HEK293 (cell line): ENCODE results near the gene BMERB1.

Experiments
- BCL11B ChIP-seq: fragments of 450-650 bp; formaldehyde crosslinking; IDR thresholded peaks from 2 replicates; pipeline ENCODE4 v1.5.1; 2016; ENCODE audit warnings: low read depth, missing biosample characterization, missing genetic modification characterization
- GLIS1 ChIP-seq: fragments of 450-650 bp; formaldehyde crosslinking; IDR thresholded peaks from 2 replicates; pipeline ENCODE4 v1.5.1; 2016; ENCODE audit warnings: missing biosample characterization, missing genetic modification characterization
- INSM2 ChIP-seq: fragments of 450-650 bp; formaldehyde crosslinking; IDR thresholded peaks from 2 replicates; pipeline ENCODE4 v1.5.1; 2016; ENCODE audit warnings: missing biosample characterization, missing genetic modification characterization
- OSR2 ChIP-seq: fragments of 450-650 bp; formaldehyde crosslinking; IDR thresholded peaks from 2 replicates; pipeline ENCODE4 v1.5.1; 2016; ENCODE audit warnings: missing biosample characterization, missing genetic modification characterization
- OVOL3 ChIP-seq: fragments of 450-650 bp; formaldehyde crosslinking; IDR thresholded peaks from 2 replicates; pipeline ENCODE4 v1.5.1; 2016; ENCODE audit warnings: missing biosample characterization, missing genetic modification characterization
- SP7 ChIP-seq: fragments of 450-650 bp; formaldehyde crosslinking; IDR thresholded peaks from 2 replicates; pipeline ENCODE4 v1.5.1; 2016; ENCODE audit warnings: missing biosample characterization, missing genetic modification characterization
- ZBTB17 ChIP-seq: fragments of 450-650 bp; formaldehyde crosslinking; IDR thresholded peaks from 2 replicates; pipeline ENCODE4 v1.5.1; 2016; ENCODE audit warnings: missing biosample characterization, missing genetic modification characterization
- ZBTB21 ChIP-seq: fragments of 450-650 bp; formaldehyde crosslinking; IDR thresholded peaks from 2 replicates; pipeline ENCODE4 v1.5.1; 2017; ENCODE audit warnings: missing biosample characterization, missing genetic modification characterization
- ZFP41 ChIP-seq: fragments of 450-650 bp; formaldehyde crosslinking; IDR thresholded peaks from 2 replicates; pipeline ENCODE4 v1.5.1; 2016; ENCODE audit warnings: missing biosample characterization, missing genetic modification characterization, borderline replicate concordance
- ZNF157 ChIP-seq: fragments of 450-650 bp; formaldehyde crosslinking; IDR thresholded peaks from 2 replicates; pipeline ENCODE4 v1.5.1; 2016; ENCODE audit warnings: missing biosample characterization, missing genetic modification characterization
- ZNF184 ChIP-seq: fragments of 450-650 bp; IDR thresholded peaks from 2 replicates; pipeline ENCODE4 v1.5.1; 2018; ENCODE audit warnings: missing biosample characterization, mild to moderate bottlenecking, missing genetic modification characterization
- ZNF2 ChIP-seq: fragments of 450-650 bp; formaldehyde crosslinking; IDR thresholded peaks from 2 replicates; pipeline ENCODE4 v1.5.1; 2016; ENCODE audit warnings: missing biosample characterization, missing genetic modification characterization
- ZNF202 ChIP-seq: fragments of 450-650 bp; formaldehyde crosslinking; IDR thresholded peaks from 2 replicates; pipeline ENCODE4 v1.5.1; 2016; ENCODE audit warnings: missing biosample characterization, missing genetic modification characterization, borderline replicate concordance
- ZNF211 ChIP-seq: fragments of 450-650 bp; formaldehyde crosslinking; IDR thresholded peaks from 2 replicates; pipeline ENCODE4 v1.5.1; 2016; ENCODE audit warnings: low read depth, missing biosample characterization, missing genetic modification characterization
- ZNF214 ChIP-seq: fragments of 450-650 bp; formaldehyde crosslinking; IDR thresholded peaks from 2 replicates; pipeline ENCODE4 v1.5.1; 2017; ENCODE audit warnings: missing biosample characterization, mild to moderate bottlenecking, missing genetic modification characterization, borderline replicate concordance
- ZNF394 ChIP-seq: fragments of 450-650 bp; formaldehyde crosslinking; IDR thresholded peaks from 2 replicates; pipeline ENCODE4 v1.5.1; 2016; ENCODE audit warnings: missing biosample characterization, missing genetic modification characterization, mild to moderate bottlenecking, moderate library complexity, borderline replicate concordance
- ZNF423 ChIP-seq: fragments of 450-650 bp; formaldehyde crosslinking; IDR thresholded peaks from 2 replicates; pipeline ENCODE4 v1.5.1; 2016; ENCODE audit warnings: missing biosample characterization, missing genetic modification characterization
- ZNF561 ChIP-seq: fragments of 450-650 bp; IDR thresholded peaks from 2 replicates; pipeline ENCODE4 v1.5.1; 2018; ENCODE audit warnings: missing biosample characterization, missing genetic modification characterization, borderline replicate concordance
- ZNF580 ChIP-seq: fragments of 450-650 bp; formaldehyde crosslinking; IDR thresholded peaks from 2 replicates; pipeline ENCODE4 v1.5.1; 2016; ENCODE audit warnings: missing biosample characterization, missing genetic modification characterization
- ZNF600 ChIP-seq: fragments of 450-650 bp; formaldehyde crosslinking; IDR thresholded peaks from 2 replicates; pipeline ENCODE4 v1.5.1; 2016; ENCODE audit warnings: missing biosample characterization, missing genetic modification characterization
- ZNF629 ChIP-seq: fragments of 450-650 bp; formaldehyde crosslinking; IDR thresholded peaks from 2 replicates; pipeline ENCODE4 v1.5.1; 2017; ENCODE audit warnings: missing biosample characterization, missing genetic modification characterization
- ZNF670 ChIP-seq: fragments of 450-650 bp; formaldehyde crosslinking; IDR thresholded peaks from 2 replicates; pipeline ENCODE4 v1.5.1; 2016; ENCODE audit warnings: missing biosample characterization, missing genetic modification characterization, low read depth
- TF ChIP-seq, protein P1 (sequence below): IDR thresholded peaks from 2 replicates; pipeline ENCODE4 v1.6.1; 2011; ENCODE audit warnings: mild to moderate bottlenecking, low read depth, low read length, borderline replicate concordance
- TF ChIP-seq, protein P2 (sequence below): fragments of 450-650 bp; formaldehyde crosslinking; IDR thresholded peaks from 2 replicates; pipeline ENCODE4 v1.5.1; 2017; ENCODE audit warnings: missing biosample characterization, missing genetic modification characterization
- TF ChIP-seq, protein P3 (sequence below): fragments of 450-650 bp; formaldehyde crosslinking; IDR thresholded peaks from 2 replicates; pipeline ENCODE4 v1.5.1; 2017; ENCODE audit warnings: missing biosample characterization, missing genetic modification characterization
- TF ChIP-seq, protein P4 (sequence below): fragments of 450-650 bp; IDR thresholded peaks from 2 replicates; pipeline ENCODE4 v1.5.1; 2018; ENCODE audit warnings: missing biosample characterization, missing genetic modification characterization
- TF ChIP-seq, protein P5 (sequence below): fragments of 450-650 bp; formaldehyde crosslinking; IDR thresholded peaks from 2 replicates; pipeline ENCODE4 v1.5.1; 2016; ENCODE audit warnings: missing biosample characterization, missing genetic modification characterization

The BMERB1 gene

DNA sequence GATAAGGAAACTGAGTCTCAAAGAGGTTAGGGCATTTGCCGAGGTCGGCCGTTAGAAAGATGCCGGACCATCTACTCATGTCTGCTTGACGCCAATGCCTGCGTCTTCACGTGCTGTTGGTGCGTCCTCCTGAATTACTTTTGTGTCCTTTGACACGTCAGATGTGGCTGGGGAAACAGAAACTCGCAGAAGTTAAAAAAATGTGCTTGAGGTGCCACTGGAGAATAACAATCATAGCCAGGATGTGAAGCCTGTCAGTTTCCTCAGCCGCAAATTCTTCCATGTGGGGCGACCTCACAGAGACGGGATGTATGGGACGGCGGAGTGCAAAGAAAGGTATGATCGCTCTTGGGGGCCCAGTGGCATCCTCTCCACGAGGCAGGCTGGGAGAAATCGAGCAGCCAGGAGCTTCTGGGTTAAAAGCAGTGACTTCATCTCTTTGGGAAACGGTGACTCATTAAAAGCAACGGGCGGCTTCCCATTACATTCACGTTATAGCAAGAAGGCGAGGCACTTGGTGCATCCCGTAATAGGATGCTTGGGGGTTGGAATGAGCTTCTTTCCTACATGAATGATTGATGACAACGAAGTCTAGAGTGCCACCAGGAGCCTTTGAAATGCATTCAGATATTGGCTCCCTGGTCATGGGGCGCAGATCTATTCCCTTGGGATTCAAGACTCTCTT is 67.8 kb downstream of the BMERB1 start (continued):
- peak; percentile 94 for TF ChIP-seq ZBTB17 (tag by site-specific recombination)
- TF ChIP-seq ZNF214, result no peak
- TF ChIP-seq OVOL3 (tag by site-specific recombination), result no peak
- TF ChIP-seq INSM2 (tag by site-specific recombination), result peak; percentile 88
- no peak for TF ChIP-seq ZNF211
- no peak for TF ChIP-seq ZNF157 (tag by site-specific recombination)
- TF ChIP-seq ZNF394, result peak; percentile 27; the same call in 1 of the 2 replicates
- TF ChIP-seq ZNF202 (tag by site-specific recombination), result no peak
- TF ChIP-seq ZNF670 (tag by site-specific recombination), result no peak
- TF ChIP-seq, protein P1, sequence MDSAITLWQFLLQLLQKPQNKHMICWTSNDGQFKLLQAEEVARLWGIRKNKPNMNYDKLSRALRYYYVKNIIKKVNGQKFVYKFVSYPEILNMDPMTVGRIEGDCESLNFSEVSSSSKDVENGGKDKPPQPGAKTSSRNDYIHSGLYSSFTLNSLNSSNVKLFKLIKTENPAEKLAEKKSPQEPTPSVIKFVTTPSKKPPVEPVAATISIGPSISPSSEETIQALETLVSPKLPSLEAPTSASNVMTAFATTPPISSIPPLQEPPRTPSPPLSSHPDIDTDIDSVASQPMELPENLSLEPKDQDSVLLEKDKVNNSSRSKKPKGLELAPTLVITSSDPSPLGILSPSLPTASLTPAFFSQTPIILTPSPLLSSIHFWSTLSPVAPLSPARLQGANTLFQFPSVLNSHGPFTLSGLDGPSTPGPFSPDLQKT, result no peak
- no peak for TF ChIP-seq ZNF580 (tag by site-specific recombination)
- no peak for TF ChIP-seq ZFP41 (tag by site-specific recombination)
- peak; percentile 94 for TF ChIP-seq SP7
- TF ChIP-seq ZNF600 (tag by site-specific recombination), result 0 out of 2 replicates have a peak, but pooled peaks have one; percentile 23
- peak; percentile 86 for TF ChIP-seq OSR2
- TF ChIP-seq ZNF423, result no peak
- TF ChIP-seq BCL11B (tag by site-specific recombination), result no peak
- TF ChIP-seq, protein P2, sequence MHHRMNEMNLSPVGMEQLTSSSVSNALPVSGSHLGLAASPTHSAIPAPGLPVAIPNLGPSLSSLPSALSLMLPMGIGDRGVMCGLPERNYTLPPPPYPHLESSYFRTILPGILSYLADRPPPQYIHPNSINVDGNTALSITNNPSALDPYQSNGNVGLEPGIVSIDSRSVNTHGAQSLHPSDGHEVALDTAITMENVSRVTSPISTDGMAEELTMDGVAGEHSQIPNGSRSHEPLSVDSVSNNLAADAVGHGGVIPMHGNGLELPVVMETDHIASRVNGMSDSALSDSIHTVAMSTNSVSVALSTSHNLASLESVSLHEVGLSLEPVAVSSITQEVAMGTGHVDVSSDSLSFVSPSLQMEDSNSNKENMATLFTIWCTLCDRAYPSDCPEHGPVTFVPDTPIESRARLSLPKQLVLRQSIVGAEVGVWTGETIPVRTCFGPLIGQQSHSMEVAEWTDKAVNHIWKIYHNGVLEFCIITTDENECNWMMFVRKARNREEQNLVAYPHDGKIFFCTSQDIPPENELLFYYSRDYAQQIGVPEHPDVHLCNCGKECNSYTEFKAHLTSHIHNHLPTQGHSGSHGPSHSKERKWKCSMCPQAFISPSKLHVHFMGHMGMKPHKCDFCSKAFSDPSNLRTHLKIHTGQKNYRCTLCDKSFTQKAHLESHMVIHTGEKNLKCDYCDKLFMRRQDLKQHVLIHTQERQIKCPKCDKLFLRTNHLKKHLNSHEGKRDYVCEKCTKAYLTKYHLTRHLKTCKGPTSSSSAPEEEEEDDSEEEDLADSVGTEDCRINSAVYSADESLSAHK (tag by site-specific recombination), result peak; percentile 74
- TF ChIP-seq ZNF561, result peak; percentile 79
- TF ChIP-seq ZNF629 (tag by site-specific recombination), result peak; percentile 95
- TF ChIP-seq ZNF184 (tag by site-specific recombination), result peak; percentile 70; the same call in 1 of the 2 replicates
- TF ChIP-seq, protein P3, sequence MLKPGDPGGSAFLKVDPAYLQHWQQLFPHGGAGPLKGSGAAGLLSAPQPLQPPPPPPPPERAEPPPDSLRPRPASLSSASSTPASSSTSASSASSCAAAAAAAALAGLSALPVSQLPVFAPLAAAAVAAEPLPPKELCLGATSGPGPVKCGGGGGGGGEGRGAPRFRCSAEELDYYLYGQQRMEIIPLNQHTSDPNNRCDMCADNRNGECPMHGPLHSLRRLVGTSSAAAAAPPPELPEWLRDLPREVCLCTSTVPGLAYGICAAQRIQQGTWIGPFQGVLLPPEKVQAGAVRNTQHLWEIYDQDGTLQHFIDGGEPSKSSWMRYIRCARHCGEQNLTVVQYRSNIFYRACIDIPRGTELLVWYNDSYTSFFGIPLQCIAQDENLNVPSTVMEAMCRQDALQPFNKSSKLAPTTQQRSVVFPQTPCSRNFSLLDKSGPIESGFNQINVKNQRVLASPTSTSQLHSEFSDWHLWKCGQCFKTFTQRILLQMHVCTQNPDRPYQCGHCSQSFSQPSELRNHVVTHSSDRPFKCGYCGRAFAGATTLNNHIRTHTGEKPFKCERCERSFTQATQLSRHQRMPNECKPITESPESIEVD (tag by site-specific recombination), result no peak
- TF ChIP-seq, protein P4, sequence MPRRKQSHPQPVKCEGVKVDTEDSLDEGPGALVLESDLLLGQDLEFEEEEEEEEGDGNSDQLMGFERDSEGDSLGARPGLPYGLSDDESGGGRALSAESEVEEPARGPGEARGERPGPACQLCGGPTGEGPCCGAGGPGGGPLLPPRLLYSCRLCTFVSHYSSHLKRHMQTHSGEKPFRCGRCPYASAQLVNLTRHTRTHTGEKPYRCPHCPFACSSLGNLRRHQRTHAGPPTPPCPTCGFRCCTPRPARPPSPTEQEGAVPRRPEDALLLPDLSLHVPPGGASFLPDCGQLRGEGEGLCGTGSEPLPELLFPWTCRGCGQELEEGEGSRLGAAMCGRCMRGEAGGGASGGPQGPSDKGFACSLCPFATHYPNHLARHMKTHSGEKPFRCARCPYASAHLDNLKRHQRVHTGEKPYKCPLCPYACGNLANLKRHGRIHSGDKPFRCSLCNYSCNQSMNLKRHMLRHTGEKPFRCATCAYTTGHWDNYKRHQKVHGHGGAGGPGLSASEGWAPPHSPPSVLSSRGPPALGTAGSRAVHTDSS (tag by site-specific recombination), result no peak
- TF ChIP-seq GLIS1 (tag by site-specific recombination), result peak; percentile 90
- peak; percentile 84 for TF ChIP-seq ZBTB21 (tag by site-specific recombination)
- TF ChIP-seq ZNF2 (tag by site-specific recombination), result peak; percentile 57; the same call in 1 of the 2 replicates
- TF ChIP-seq, protein P5, sequence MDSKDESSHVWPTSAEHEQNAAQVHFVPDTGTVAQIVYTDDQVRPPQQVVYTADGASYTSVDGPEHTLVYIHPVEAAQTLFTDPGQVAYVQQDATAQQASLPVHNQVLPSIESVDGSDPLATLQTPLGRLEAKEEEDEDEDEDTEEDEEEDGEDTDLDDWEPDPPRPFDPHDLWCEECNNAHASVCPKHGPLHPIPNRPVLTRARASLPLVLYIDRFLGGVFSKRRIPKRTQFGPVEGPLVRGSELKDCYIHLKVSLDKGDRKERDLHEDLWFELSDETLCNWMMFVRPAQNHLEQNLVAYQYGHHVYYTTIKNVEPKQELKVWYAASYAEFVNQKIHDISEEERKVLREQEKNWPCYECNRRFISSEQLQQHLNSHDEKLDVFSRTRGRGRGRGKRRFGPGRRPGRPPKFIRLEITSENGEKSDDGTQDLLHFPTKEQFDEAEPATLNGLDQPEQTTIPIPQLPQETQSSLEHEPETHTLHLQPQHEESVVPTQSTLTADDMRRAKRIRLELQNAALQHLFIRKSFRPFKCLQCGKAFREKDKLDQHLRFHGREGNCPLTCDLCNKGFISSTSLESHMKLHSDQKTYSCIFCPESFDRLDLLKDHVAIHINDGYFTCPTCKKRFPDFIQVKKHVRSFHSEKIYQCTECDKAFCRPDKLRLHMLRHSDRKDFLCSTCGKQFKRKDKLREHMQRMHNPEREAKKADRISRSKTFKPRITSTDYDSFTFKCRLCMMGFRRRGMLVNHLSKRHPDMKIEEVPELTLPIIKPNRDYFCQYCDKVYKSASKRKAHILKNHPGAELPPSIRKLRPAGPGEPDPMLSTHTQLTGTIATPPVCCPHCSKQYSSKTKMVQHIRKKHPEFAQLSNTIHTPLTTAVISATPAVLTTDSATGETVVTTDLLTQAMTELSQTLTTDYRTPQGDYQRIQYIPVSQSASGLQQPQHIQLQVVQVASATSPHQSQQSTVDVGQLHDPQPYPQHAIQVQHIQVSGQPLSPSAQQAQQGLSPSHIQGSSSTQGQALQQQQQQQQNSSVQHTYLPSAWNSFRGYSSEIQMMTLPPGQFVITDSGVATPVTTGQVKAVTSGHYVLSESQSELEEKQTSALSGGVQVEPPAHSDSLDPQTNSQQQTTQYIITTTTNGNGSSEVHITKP, result peak; percentile 95
